BE2C (cell line): Measurements from ENCODE around the gene GLT8D2.

Source experiments
- DNase-seq: peaks from one replicate; pipeline ENCODE4 v3.0.0-alpha.2; 2020
- H3K27me3 ChIP-seq: fragments of 250-450 bp; sonication (Bioruptor Pico); 2 replicates; pipeline ENCODE4 v1.5.1; 2020; ENCODE audit warnings: mild to moderate bottlenecking
- H3K36me3 ChIP-seq: fragments of 250-450 bp; sonication (Bioruptor Pico); 2 replicates; pipeline ENCODE4 v1.5.1; 2020; ENCODE audit warnings: mild to moderate bottlenecking
- H3K4me1 ChIP-seq: fragments of 250-450 bp; sonication (Bioruptor Pico); 2 replicates; pipeline ENCODE4 v1.5.1; 2020
- H3K4me3 ChIP-seq: 2 replicates; pipeline ENCODE4 v1.5.1; 2011; ENCODE audit warnings: low read depth, low read length
- H3K9me3 ChIP-seq: fragments of 250-450 bp; sonication (Bioruptor Pico); 2 replicates; pipeline ENCODE4 v1.5.1; 2020
- CTCF ChIP-seq: IDR thresholded peaks from 2 replicates; pipeline ENCODE4 v1.5.1; 2012; ENCODE audit warnings: mild to moderate bottlenecking, low read depth, low read length

The GLT8D2 gene

GRCh38 chr12:104002686-104003085, 47.3 kb downstream of the GLT8D2 start:
- Histone ChIP-seq H3K36me3 (no peaks in the 10 kb centered on the region), H3K27me3 (peaks cover 5% of the 10 kb centered on the region; the same call in 1 of the 2 replicates), H3K4me3 (no peak overlapping the region), H3K9me3 (no peaks in the 10 kb centered on the region), H3K4me1 (no peaks in the 10 kb centered on the region)
- DNase-seq: no peak
- TF ChIP-seq CTCF: no peak

DNA sequence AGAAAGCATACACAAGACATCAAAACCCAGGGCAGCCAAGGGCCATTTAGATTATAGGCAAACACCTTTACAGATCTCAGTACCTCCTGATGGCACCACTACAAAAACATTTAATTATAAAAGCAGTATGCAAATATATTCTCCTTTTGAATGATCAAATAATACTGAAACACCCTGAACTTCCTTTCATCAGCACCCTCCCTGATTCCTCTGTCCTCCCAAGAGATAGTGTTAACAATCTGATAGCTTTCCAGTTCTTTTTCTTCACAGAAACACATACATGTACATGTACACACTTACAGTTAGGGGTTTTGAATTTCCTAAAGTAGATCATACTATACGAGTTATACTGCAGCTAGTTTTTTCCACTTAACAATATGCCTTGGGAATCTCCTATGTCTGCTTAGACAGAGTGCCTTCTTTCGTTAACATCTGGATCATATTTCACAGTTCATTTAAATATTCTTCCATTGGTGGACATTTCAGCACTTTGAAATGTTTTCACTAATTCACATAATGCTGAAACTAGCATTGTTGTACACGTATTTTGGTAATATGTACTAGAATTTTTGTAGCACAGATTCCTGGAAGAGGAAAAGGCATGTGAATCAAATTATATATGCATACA, 49.1 kb downstream of the GLT8D2 start:
- H3K4me3 ChIP-seq: no peak overlapping the region
- H3K36me3 ChIP-seq: no peaks in the 10 kb centered on the region
- no peak for TF ChIP-seq CTCF
- no peaks in the 10 kb centered on the region for H3K9me3 ChIP-seq
- H3K4me1 ChIP-seq: no peaks in the 10 kb centered on the region
- no peak for DNase-seq
- H3K27me3 ChIP-seq: peaks cover 5% of the 10 kb centered on the region; the same call in 1 of the 2 replicates

- H3K9me3 ChIP-seq: no peaks in the 10 kb centered on the region
- no peaks in the 10 kb centered on the region for H3K36me3 ChIP-seq
- DNase-seq: no peak
- H3K4me1 ChIP-seq: no peaks in the 10 kb centered on the region
- no peak for TF ChIP-seq CTCF
- no peak overlapping the region for H3K4me3 ChIP-seq
- H3K27me3 ChIP-seq: peaks cover 5% of the 10 kb centered on the region; the same call in 1 of the 2 replicates
Observed at GRCh38 chr12:103998976-103999375, 51.0 kb downstream of the GLT8D2 start.

DNA sequence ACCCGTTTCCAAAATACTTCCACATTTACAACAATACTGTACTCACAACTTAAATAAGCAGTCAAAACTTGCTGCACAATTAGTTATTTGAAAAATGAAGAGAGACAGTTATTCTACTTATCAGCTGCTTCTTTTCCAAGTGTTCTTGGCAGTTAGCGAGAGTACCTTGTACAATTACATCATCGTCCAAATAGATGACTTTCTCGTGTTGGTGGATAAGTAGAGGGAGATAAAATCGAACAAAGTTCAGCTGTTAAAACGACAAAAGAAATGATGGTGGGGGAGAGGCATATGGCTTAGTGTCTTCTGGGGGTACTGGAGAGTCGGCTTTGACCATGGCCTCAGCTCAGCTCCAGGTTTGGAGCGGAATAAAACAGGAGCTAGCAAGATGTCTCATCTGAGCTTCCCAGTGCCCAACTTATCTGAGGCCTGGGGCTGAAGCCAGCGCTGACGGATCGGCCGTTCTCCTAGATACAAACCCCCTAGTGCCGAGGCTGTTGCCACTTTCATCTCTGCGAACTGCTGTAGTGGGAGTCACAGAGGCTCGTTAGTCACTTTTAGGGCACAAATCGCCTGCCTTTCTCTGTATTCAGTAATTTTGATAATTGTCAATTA, 52.6 kb downstream of the GLT8D2 start:
- DNase-seq: no peak
- no peaks in the 10 kb centered on the region for H3K9me3 ChIP-seq
- H3K4me3 ChIP-seq: no peak overlapping the region
- no peak for TF ChIP-seq CTCF
- H3K4me1 ChIP-seq: no peaks in the 10 kb centered on the region
- H3K36me3 ChIP-seq: no peaks in the 10 kb centered on the region; the same call in 1 of the 2 replicates
- H3K27me3 ChIP-seq: no peaks in the 10 kb centered on the region

DNA sequence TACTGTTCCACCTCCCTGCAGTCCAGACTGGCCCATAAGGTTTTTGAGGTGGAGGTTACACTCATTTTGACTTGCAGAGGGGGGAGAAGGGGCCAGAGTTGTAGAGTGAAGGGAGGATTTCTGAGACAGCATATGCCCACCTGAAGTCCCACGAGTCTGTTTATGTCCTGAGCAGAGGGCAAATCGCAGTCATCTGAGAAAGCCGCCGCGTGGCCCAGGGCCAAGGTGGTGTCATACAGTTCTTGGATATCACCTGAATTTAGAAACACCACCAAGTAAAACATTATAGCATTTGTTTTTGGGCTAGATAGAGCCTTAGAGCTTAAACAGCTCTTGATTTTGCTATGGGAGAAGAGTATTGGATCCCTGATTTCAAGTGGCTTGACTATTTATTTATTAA, 53.4 kb downstream of the GLT8D2 start:
- no peaks in the 10 kb centered on the region; the same call in 1 of the 2 replicates for H3K36me3 ChIP-seq
- TF ChIP-seq CTCF: no peak
- H3K27me3 ChIP-seq: no peaks in the 10 kb centered on the region
- DNase-seq: no peak
- H3K9me3 ChIP-seq: no peaks in the 10 kb centered on the region
- H3K4me1 ChIP-seq: no peaks in the 10 kb centered on the region
- no peak overlapping the region for H3K4me3 ChIP-seq

GRCh38 chr12:103994235-103994634, 55.8 kb downstream of the GLT8D2 start:
- Histone ChIP-seq H3K27me3 (no peaks in the 10 kb centered on the region), H3K36me3 (peaks cover 4% of the 10 kb centered on the region), H3K4me1 (no peaks in the 10 kb centered on the region), H3K9me3 (no peaks in the 10 kb centered on the region), H3K4me3 (no peak overlapping the region)
- TF ChIP-seq CTCF: no peak
- no peak for DNase-seq
